Eye (tissue), 1 donor: ENCODE data around the gene DBNL.
"Not testable (repeated sequence)": the region's sequence is repeated elsewhere in the genome, so short reads cannot be mapped to it uniquely, and the experiment has no call there.

Experiments
- DNase-seq: peaks from one replicate; pipeline ENCODE4 v3.0.0-alpha.2; 2015

The DBNL gene

DNA sequence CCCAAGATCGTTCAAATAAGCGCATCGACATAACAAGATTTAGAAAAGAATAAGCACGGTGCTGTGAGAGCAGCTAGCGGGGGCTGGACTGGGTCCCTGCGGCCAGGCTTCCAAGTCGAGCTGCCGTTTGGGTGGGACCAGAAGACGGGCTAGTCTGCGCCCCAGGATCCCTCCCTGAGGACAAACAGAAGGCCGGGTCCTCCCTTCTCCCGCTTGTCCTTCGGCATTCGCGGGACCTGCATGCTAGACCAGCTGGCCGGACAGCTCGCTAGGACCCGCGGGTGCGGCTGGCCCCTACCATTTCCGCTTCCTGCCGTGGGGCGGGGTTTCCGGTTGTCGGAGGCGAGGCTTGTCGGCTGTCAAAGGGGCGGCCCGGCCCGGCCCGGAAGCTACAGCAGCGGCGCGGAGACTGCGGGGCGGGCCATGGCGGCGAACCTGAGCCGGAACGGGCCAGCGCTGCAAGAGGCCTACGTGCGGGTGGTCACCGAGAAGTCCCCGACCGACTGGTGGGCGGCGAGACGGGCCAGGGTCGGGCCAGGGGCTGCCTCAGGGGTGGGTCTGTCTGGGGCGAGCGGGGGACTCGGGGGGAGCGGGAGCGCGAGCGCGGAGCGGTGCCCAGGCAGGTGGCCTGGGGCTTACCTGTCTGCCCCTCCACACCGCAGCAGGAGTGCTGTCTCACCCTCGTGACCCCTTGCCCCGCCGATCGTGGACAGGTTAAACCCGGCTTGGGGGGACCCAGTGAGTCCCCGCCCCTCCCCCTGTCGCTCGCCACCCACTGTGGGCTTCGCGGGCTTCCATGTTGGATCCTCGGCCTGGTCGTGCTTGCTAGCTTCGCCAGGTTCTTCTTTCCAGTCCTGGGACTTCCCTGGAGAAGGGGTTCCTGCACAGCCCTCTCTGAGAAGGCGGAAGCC lies at the start of gene DBNL:
TSS of gene DBNL (plus strand) at position 388 of the 911 bp plus-strand sequence. CDS start at position 424, 36 bp downstream.
- peak; percentile 95 for DNase-seq

DNA sequence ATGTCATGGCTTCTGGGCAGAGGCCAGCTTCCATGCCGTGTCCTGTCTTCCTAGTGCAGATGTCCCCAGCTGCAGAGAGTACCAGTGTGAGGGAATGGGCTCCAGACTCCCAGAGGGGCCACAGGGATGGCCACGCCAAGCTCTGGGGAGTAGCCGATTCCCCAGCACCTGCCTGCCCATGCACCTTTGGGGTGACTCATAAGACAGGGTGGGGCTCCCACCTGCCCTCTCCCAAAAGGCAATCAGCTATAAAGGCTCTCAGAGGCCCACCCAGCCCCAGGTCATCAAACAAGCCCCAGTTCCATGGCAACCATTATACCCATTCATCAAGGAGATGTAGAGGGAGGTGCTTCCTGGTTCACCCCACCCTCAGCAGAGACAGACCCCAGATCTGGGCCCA lies 47.0 kb upstream of the DBNL start, which contains the start of gene SPDYE1:
TSS of gene SPDYE1 (plus strand) at position 366 of the 400 bp plus-strand sequence. CDS start 2,053 bp downstream, outside the sequence.
- DNase-seq, result not testable (repeated sequence)

- not testable (repeated sequence) for DNase-seq
Measured at GRCh38 chr7:44012081-44012480, 32.4 kb upstream of the DBNL start.

- not testable (repeated sequence) for DNase-seq
Measured at GRCh38 chr7:44015090-44015489, 29.4 kb upstream of the DBNL start.

- peak; percentile 99 for DNase-seq
Measured at GRCh38 chr7:44018857-44019807, 25.4 kb upstream of the DBNL start.

GRCh38 chr7:44019825-44020224 lies 24.7 kb upstream of the DBNL start:
- peak; percentile 16 for DNase-seq

- DNase-seq, result not testable (repeated sequence)
Measured at GRCh38 chr7:44022069-44022468, 22.4 kb upstream of the DBNL start.

DNA sequence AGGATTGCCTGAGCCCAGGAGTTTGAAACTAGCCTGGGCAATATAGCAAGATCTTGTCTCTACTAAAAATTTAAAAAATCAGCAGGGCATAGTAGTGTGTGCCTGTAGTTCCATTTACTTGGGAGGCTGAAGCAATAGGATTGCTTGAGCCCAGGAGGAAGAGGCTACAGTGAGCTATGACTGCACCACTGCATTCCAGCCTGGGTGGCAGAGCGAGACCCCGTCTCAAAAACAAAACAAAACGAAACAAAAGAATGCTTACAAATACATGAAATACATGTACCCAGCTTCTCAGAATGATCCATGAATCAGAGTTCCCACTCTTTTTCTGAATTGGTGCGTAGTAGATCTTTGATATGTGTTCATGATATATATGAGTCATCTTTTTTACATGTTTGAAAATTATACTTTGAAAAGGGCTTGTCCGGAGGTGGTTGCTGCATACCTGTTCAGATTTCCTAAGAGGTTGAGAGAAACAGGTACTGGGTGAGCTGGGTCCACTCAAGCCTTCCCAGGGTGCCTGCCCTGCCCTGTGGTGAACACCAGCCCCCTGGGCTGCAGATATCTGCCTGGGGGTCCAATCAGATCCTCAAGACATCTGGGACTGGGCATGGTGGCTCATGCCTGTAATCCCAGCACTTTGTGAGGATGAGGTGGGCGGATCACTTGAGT lies 21.6 kb upstream of the DBNL start:
- not testable (repeated sequence) for DNase-seq

- DNase-seq, result not testable (repeated sequence)
Measured at GRCh38 chr7:44029433-44029832, 15.1 kb upstream of the DBNL start.

DNA sequence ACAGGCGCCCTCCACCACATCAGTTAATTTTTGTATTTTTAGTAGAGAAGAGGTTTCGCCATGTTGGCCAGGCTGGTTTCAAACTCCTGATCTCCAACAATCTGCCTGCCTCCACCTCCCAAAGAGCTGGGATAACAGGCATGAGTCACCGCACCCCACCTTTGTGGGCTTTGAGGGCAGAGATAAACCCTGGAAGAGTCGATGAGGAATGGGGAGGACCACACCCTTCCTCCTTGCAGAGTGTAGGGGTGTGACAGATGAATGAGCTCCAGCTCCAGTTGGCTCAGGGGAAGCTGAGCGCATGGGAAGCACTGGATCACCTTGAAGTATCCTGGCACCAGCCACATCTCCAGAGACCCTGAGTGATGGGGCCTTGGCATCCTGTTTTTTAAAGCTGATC lies 14.5 kb upstream of the DBNL start:
- not testable (repeated sequence) for DNase-seq

GRCh38 chr7:44031319-44031718 lies 13.2 kb upstream of the DBNL start:
- DNase-seq, result not testable (repeated sequence)

- DNase-seq, result not testable (repeated sequence)
Measured at GRCh38 chr7:44032031-44032430, 12.5 kb upstream of the DBNL start.

GRCh38 chr7:44033971-44034844 lies 10.3 kb upstream of the DBNL start:
- not testable (repeated sequence) for DNase-seq

DNA sequence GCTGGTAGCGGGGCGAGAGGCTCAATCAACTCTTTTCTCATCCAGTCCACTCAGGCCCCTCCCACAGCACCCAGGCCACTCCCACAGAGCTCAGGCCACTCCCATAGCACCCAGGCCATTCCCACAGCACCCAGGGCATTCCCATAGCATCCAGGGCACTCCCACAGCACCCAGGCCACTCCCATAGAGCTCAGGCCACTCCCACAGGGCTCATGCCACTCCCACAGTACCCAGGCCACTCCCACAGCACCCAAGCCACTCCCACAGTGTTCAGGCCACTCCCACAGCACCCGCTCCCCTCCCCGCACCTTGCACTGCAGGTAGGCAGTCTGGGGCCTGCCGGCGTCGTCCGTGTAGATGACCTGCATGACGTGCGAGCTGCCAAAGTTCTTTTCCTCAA lies 8.1 kb upstream of the DBNL start:
- DNase-seq, result not testable (repeated sequence)

DNA sequence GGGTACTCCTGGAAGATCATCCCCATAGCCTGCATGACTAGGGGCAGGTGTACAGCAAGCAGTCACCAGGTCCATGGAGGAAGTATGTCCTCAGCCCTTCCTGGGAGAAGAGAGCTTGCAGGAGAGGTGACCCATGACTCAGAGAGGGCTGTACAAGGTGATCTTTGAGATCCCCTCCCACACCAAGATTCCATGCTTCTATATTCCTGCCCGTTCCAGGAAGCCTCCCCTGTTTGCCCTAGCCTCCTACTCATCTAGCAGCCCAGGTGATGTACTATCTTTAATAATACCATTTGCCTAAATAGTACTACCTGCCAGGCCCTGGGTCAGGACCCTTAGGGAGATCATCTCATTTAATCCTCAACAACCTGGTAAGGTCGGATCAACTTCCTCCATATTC lies 6.6 kb upstream of the DBNL start:
- DNase-seq, result not testable (repeated sequence)

GRCh38 chr7:44038553-44038952 lies 5.9 kb upstream of the DBNL start:
- DNase-seq, result not testable (repeated sequence)

DNA sequence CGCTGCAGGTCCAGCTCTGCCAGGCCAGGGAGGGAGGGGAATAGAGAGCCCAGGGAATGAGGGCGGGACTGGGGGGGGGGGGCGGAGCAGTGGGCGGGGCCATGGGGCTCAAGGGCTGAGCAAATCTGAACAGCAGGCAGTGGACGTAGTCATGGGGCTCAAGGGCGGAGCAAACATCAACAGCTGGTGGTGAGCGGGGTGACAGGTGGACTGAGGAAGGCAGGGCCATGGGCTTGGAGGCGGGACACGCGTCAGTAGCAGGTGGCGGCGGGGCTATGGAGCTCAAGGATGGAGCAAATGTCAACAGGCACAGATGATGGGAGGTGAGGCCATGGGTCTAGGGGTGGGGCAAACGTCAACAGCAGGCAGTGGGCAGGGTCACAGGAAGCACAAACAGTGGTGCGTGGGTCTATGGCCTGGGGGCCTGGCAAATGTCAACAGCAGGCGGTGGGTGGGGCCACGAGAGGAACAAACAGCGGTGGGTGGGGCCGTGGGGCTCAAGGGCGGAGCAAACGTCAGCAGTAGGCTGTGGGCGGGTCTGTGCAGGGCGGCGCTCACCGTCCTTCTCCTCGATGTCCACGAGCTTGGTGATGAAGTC lies 5.4 kb upstream of the DBNL start:
- DNase-seq, result peak; percentile 90

GRCh38 chr7:44039800-44040492 lies 4.6 kb upstream of the DBNL start:
- not testable (repeated sequence) for DNase-seq

DNA sequence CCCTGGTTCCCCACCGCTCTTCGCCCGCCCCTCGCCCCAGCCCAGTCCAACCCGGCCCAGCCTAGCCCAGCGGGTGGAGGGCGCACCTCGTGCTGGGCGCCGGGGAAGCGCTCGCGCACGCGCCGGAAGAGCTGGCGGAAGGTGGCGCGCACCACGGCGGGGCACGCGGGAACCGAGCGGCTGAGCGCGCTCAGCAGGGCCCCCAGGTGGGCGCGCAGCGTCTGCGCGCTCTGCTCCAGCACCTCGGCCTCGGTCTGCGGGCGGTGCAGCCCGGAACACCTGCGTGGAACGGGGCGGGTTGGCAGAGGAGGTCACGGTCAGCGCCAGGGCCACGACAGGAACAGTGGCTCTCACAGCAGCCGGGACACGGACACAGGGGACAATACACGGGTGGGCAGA lies 4.0 kb upstream of the DBNL start:
- DNase-seq, result peak; percentile 43

GRCh38 chr7:44042221-44042620 lies 2.3 kb upstream of the DBNL start:
- no peak for DNase-seq
